ENCODE data around the gene NDUFV3. TPM values are rescaled to one million over a fixed set of nuclear protein-coding genes. Genes with fewer than 3 reads are reported as not detected.
A peak's percentile ranks its signal among the peaks of the same experiment; 100 is the strongest.
"Not testable (repeated sequence)": the region's sequence is repeated elsewhere in the genome, so short reads cannot be mapped to it uniquely, and the experiment has no call there.

Gene NDUFV3
- total and polyA plus RNA-seq, 2 experiments from 2014 or later: 51.5 to 71.2 TPM

GRCh38 chr21:42937034-42937940 is 44.2 kb downstream of the NDUFV3 start:
- Mint-ChIP-seq H3K27ac (peak overlapping the region; percentile 96), H3K4me1 (peaks cover 54% of the 10 kb centered on the region), H3K27me3 (ENCODE audit: insufficient read depth, low read depth, poor library complexity) (peaks cover 14% of the 10 kb centered on the region)
- not testable (repeated sequence) for H2AFZ ChIP-seq; H3K36me3 ChIP-seq (ENCODE audit: insufficient read depth); H3K9me2 ChIP-seq (ENCODE audit: insufficient read depth); H3K4me3 ChIP-seq; H3K4me3 Mint-ChIP-seq; H3K36me3 Mint-ChIP-seq (ENCODE audit: low read depth); H3K79me2 ChIP-seq (replicated peaks; ENCODE audit: insufficient read depth); H4K20me1 ChIP-seq (replicated peaks; ENCODE audit: insufficient read depth); H3K9me3 Mint-ChIP-seq; H3K27me3 ChIP-seq (ENCODE audit: insufficient read depth)
- H3K27ac ChIP-seq (ENCODE audit: low read depth): peak overlapping the region; percentile 99
- H3K4me2 ChIP-seq: 0 out of 2 replicates have a peak overlapping the region, but pooled peaks have one; percentile 11
- peaks cover 15% of the 10 kb centered on the region; the same call in 1 of the 2 replicates for H3F3A ChIP-seq (replicated peaks; ENCODE audit: low read depth)
- peak; percentile 76 for ATAC-seq
- peak; percentile 66 for DNase-seq (ENCODE audit: low spot score)
- TF ChIP-seq POLR2AphosphoS5 (IDR thresholded peaks at IDR 0.05; ENCODE audit: low read depth) (0 out of 2 replicates have a peak, but pooled peaks have one; percentile 29), NANOG (IDR thresholded peaks at IDR 0.05; ENCODE audit: borderline replicate concordance) (peak; percentile 20; the same call in 1 of the 2 replicates)
- peaks cover 27% of the 10 kb centered on the region for H3K4me1 ChIP-seq (ENCODE audit: insufficient read depth)

- H2AFZ ChIP-seq: no peak overlapping the region
- H3K27ac Mint-ChIP-seq: peak overlapping the region; percentile 96
- H3K4me3 Mint-ChIP-seq: no peak overlapping the region
- no peak for DNase-seq (ENCODE audit: low spot score)
- peaks cover 15% of the 10 kb centered on the region; the same call in 1 of the 2 replicates for H3F3A ChIP-seq (replicated peaks; ENCODE audit: low read depth)
- peaks cover 49% of the 10 kb centered on the region for H3K4me1 Mint-ChIP-seq
- no peaks in the 10 kb centered on the region for H3K36me3 ChIP-seq (ENCODE audit: insufficient read depth)
- H3K27me3 ChIP-seq (ENCODE audit: insufficient read depth): no peaks in the 10 kb centered on the region
- peaks cover 18% of the 10 kb centered on the region for H3K36me3 Mint-ChIP-seq (ENCODE audit: low read depth)
- H3K27me3 Mint-ChIP-seq (ENCODE audit: insufficient read depth, low read depth, poor library complexity): peaks cover 14% of the 10 kb centered on the region
- no peak overlapping the region for H3K4me3 ChIP-seq
- H3K9me3 Mint-ChIP-seq: peaks cover 15% of the 10 kb centered on the region
- H3K79me2 ChIP-seq (replicated peaks; ENCODE audit: insufficient read depth): no peaks in the 10 kb centered on the region
- peak overlapping the region; percentile 99 for H3K27ac ChIP-seq (ENCODE audit: low read depth)
- H3K9me2 ChIP-seq (ENCODE audit: insufficient read depth): no peaks in the 10 kb centered on the region
- H3K4me1 ChIP-seq (ENCODE audit: insufficient read depth): peaks cover 27% of the 10 kb centered on the region
- H4K20me1 ChIP-seq (replicated peaks; ENCODE audit: insufficient read depth): no peaks in the 10 kb centered on the region
- no peak overlapping the region for H3K4me2 ChIP-seq
- ATAC-seq: no peak
- TF ChIP-seq ZNF114 (CRISPR knock-in tag; IDR thresholded peaks at IDR 0.05) (no peak), EZH2phosphoT487 (IDR thresholded peaks at IDR 0.05; ENCODE audit: unreplicated experiment) (no peak), STAT1 (IDR thresholded peaks at IDR 0.05; ENCODE audit: unreplicated experiment) (no peak), CREB1 (CRISPR knock-in tag; IDR thresholded peaks at IDR 0.05; ENCODE audit: low read depth) (no peak), JUNB (IDR thresholded peaks at IDR 0.05; ENCODE audit: unreplicated experiment) (no peak), CTCF (conservative IDR thresholded peaks at IDR 0.05; ENCODE audit: low read depth in 2 of 2) (no peak), ZNF331 (CRISPR knock-in tag; IDR thresholded peaks at IDR 0.05; ENCODE audit: low read depth) (no peak), POLR2AphosphoS5 (IDR thresholded peaks at IDR 0.05; ENCODE audit: low read depth) (no peak), NANOG (IDR thresholded peaks at IDR 0.05; ENCODE audit: borderline replicate concordance) (no peak), ETS1 (IDR thresholded peaks at IDR 0.05) (no peak)
- TF ChIP-seq, protein P1, sequence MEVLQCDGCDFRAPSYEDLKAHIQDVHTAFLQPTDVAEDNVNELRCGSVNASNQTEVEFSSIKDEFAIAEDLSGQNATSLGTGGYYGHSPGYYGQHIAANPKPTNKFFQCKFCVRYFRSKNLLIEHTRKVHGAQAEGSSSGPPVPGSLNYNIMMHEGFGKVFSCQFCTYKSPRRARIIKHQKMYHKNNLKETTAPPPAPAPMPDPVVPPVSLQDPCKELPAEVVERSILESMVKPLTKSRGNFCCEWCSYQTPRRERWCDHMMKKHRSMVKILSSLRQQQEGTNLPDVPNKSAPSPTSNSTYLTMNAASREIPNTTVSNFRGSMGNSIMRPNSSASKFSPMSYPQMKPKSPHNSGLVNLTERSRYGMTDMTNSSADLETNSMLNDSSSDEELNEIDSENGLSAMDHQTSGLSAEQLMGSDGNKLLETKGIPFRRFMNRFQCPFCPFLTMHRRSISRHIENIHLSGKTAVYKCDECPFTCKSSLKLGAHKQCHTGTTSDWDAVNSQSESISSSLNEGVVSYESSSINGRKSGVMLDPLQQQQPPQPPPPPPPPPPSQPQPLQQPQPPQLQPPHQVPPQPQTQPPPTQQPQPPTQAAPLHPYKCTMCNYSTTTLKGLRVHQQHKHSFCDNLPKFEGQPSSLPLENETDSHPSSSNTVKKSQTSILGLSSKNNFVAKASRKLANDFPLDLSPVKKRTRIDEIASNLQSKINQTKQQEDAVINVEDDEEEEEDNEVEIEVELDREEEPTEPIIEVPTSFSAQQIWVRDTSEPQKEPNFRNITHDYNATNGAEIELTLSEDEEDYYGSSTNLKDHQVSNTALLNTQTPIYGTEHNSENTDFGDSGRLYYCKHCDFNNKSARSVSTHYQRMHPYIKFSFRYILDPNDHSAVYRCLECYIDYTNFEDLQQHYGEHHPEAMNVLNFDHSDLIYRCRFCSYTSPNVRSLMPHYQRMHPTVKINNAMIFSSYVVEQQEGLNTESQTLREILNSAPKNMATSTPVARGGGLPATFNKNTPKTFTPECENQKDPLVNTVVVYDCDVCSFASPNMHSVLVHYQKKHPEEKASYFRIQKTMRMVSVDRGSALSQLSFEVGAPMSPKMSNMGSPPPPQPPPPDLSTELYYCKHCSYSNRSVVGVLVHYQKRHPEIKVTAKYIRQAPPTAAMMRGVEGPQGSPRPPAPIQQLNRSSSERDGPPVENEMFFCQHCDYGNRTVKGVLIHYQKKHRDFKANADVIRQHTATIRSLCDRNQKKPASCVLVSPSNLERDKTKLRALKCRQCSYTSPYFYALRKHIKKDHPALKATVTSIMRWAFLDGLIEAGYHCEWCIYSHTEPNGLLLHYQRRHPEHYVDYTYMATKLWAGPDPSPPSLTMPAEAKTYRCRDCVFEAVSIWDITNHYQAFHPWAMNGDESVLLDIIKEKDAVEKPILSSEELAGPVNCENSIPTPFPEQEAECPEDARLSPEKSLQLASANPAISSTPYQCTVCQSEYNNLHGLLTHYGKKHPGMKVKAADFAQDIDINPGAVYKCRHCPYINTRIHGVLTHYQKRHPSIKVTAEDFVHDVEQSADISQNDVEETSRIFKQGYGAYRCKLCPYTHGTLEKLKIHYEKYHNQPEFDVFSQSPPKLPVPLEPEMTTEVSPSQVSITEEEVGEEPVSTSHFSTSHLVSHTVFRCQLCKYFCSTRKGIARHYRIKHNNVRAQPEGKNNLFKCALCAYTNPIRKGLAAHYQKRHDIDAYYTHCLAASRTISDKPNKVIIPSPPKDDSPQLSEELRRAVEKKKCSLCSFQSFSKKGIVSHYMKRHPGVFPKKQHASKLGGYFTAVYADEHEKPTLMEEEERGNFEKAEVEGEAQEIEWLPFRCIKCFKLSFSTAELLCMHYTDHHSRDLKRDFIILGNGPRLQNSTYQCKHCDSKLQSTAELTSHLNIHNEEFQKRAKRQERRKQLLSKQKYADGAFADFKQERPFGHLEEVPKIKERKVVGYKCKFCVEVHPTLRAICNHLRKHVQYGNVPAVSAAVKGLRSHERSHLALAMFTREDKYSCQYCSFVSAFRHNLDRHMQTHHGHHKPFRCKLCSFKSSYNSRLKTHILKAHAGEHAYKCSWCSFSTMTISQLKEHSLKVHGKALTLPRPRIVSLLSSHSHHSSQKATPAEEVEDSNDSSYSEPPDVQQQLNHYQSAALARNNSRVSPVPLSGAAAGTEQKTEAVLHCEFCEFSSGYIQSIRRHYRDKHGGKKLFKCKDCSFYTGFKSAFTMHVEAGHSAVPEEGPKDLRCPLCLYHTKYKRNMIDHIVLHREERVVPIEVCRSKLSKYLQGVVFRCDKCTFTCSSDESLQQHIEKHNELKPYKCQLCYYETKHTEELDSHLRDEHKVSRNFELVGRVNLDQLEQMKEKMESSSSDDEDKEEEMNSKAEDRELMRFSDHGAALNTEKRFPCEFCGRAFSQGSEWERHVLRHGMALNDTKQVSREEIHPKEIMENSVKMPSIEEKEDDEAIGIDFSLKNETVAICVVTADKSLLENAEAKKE (CRISPR knock-in tag; IDR thresholded peaks at IDR 0.05): no peak
These were observed 45.0 kb downstream of the NDUFV3 start for GRCh38 chr21:42937960-42938605.

Data from GM23338 (cell line).